GM12874 (cell line): ENCODE data around the gene RPL28.

Source experiments
- CTCF ChIP-seq: IDR thresholded peaks from 2 replicates; pipeline ENCODE4 v1.5.1; 2011; ENCODE audit warnings: low read depth, mild to moderate bottlenecking, control low read depth, low read length, moderate library complexity; ENCODE audit not compliant: insufficient read depth

RPL28 gene

GRCh38 chr19:55447421-55448174 lies 61.9 kb downstream of the RPL28 start:
- no peak for TF ChIP-seq CTCF

GRCh38 chr19:55449469-55449868 lies 63.7 kb downstream of the RPL28 start:
- no peak for TF ChIP-seq CTCF

- TF ChIP-seq CTCF = no peak
Observed at GRCh38 chr19:55451163-55451964, 65.6 kb downstream of the RPL28 start.

- TF ChIP-seq CTCF = no peak
Observed at GRCh38 chr19:55451965-55452748, 66.4 kb downstream of the RPL28 start.
